GM06990 (cell line): ENCODE data around the gene HCCS.

Source experiments
- DNase-seq: peaks from one replicate; pipeline ENCODE4 v3.0.0-alpha.2; 2011; ENCODE audit not compliant: insufficient read length; ENCODE audit errors: extremely low read depth
- H3K27me3 ChIP-seq: replicated peaks from 2 replicates; pipeline ENCODE4 v1.6.0; 2011; ENCODE audit warnings: low read length; ENCODE audit not compliant: control insufficient read depth, insufficient read depth
- H3K36me3 ChIP-seq: 2 replicates; pipeline ENCODE4 v1.5.1; 2011; ENCODE audit warnings: low read length; ENCODE audit not compliant: control insufficient read depth, insufficient read depth
- H3K4me3 ChIP-seq: replicated peaks from 2 replicates; pipeline ENCODE4 v1.5.1; 2011; ENCODE audit warnings: low read depth, mild to moderate bottlenecking, control low read depth, low read length
- TF ChIP-seq, protein P1 (sequence below): IDR thresholded peaks from 2 replicates; pipeline ENCODE4 v1.5.1; 2011; ENCODE audit warnings: low read length, control low read depth, mild to moderate bottlenecking, inconsistent platforms; ENCODE audit not compliant: insufficient read depth, poor library complexity, severe bottlenecking

Gene HCCS

DNA sequence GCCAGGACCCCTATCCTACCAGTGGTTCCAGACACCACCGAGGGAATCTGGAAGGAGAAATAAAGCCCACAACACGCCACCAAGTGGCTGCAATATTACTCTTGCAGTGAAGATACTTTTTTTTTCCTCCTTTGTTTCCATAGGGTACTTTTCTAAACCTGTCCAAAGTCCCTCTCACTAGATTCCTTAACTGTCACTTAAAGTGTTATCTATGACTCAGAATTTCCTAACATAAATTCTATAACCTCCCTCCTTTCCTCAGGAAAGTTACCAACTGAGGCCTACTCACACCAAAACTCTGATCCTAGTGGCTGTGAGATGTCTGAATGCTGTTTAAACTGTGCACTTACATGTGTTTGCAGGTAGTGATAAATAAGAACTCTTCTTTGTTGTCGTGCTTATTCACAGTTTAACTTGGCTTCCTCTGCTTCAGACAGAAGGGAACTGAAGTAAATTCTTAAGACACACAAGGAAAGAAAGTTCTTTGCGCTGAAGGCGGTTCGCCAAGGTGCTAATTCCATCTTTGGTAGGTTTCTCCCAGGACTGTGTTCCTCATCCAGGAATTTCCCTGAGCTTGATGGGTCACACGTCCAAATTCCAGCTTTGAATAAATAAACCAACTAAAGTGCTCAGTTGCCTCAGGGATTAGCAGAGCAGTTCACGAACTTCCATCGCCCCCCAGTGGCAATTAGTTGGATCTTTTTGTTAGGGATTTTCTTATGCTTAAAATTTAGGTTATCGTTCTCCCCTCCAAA is 10.7 kb upstream of the HCCS start:
- H3K36me3 ChIP-seq: no peaks in the 10 kb centered on the region
- no peaks in the 10 kb centered on the region for H3K27me3 ChIP-seq
- no peak for DNase-seq
- TF ChIP-seq, protein P1, sequence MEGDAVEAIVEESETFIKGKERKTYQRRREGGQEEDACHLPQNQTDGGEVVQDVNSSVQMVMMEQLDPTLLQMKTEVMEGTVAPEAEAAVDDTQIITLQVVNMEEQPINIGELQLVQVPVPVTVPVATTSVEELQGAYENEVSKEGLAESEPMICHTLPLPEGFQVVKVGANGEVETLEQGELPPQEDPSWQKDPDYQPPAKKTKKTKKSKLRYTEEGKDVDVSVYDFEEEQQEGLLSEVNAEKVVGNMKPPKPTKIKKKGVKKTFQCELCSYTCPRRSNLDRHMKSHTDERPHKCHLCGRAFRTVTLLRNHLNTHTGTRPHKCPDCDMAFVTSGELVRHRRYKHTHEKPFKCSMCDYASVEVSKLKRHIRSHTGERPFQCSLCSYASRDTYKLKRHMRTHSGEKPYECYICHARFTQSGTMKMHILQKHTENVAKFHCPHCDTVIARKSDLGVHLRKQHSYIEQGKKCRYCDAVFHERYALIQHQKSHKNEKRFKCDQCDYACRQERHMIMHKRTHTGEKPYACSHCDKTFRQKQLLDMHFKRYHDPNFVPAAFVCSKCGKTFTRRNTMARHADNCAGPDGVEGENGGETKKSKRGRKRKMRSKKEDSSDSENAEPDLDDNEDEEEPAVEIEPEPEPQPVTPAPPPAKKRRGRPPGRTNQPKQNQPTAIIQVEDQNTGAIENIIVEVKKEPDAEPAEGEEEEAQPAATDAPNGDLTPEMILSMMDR: peak; percentile 29
- no peak overlapping the region for H3K4me3 ChIP-seq

DNA sequence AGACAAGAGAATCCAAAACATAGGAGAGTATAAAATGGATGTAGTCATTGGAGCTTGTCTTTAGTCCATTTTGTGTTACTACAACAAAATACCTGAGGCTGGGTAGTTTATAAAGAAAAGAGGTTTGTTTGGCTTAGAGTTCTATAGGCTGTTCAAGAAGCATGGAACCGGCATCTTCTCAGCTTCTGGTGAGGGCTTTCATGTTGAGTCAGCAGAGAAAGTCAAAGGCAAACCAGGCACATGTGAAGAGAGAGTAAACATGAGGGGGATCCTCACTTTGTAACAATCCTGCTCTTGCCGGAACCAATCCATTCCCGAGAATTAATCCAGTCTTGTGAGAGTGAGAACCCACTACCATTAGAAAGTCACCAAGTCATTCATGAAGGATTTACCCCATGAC is 8.1 kb upstream of the HCCS start:
- TF ChIP-seq, protein P1: no peak
- H3K36me3 ChIP-seq: no peaks in the 10 kb centered on the region
- no peaks in the 10 kb centered on the region for H3K27me3 ChIP-seq
- H3K4me3 ChIP-seq: no peak overlapping the region
- DNase-seq: no peak

DNA sequence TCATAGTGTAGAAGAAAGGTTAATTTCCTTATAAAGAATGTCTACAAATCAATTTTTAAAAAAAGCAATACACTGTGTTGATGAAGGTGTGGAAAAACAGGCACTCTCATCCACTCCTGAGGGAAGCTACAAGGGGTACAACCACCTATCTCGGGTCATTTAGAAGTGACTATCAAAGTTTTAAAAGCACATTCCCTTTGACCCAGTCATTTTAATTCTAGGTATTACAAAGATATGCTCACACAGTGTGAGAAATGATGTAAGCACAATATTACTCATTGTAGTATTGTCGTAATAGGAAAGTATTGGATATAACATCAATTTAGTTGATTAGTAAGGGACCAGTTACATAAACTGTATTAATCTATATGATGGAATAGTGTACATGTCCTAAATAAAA is 7.4 kb upstream of the HCCS start:
- TF ChIP-seq, protein P1: no peak
- Histone ChIP-seq H3K4me3 (no peak overlapping the region), H3K36me3 (no peaks in the 10 kb centered on the region), H3K27me3 (no peaks in the 10 kb centered on the region)
- no peak for DNase-seq

DNA sequence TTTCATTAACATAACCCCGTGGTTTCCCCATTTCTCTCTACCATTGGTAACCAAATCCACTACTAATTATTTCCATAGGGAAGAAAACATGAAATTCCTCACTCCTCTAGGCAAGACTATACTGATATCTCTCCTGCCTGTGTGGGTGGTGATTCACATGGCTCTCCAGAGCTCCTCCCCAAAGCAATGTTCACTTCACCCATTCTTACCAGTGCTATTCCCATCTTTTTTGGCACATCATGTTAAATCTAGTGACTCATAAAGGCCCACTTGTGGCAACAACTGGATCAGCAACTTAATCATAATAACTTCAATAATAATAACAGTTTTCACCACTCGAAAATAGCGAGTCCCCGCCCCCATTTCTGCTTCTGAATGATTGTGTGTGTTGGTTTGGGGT is 6.1 kb upstream of the HCCS start:
- Histone ChIP-seq H3K27me3 (no peaks in the 10 kb centered on the region), H3K4me3 (no peak overlapping the region), H3K36me3 (no peaks in the 10 kb centered on the region)
- TF ChIP-seq, protein P1: no peak
- DNase-seq: no peak

DNA sequence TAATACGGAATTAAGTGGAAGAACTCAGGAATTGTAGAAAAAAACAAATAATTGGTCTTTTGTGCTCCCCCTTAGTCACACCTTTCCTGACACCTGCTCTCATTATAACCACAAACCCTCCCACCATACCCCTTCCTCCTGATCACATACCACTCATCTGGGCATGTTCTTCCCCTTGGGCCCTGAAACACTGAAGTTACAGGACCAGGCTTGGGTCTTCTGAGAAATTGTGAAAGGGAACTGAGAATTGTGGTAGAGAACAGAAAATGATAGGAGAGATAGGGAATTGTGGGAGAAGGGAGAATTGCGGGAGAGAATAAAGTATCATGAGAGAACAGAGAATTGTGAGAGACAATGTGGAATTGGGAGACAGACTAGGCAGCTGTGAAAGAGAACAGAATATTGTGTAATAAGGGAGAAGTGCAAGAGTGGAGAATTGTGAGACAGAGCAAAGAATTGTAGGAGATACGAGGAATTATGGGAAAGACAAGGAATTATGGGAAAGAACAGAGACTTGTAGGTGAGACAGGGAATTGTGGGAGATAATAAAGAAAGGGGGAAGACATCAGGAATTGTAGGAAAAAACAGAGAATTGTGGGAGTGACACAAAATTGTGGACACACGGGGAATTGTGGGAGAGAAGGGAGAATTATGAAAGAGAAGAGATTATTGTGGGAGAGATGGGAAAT is 2.7 kb upstream of the HCCS start:
- no peaks in the 10 kb centered on the region for H3K36me3 ChIP-seq

More for the DNA sequence above, 2.7 kb upstream of the HCCS start:
- TF ChIP-seq, protein P1: no peak
- DNase-seq: no peak
- Histone ChIP-seq H3K4me3 (no peak overlapping the region), H3K27me3 (no peaks in the 10 kb centered on the region)
